ENCODE data around the gene PUSL1.

The PUSL1 gene

DNA sequence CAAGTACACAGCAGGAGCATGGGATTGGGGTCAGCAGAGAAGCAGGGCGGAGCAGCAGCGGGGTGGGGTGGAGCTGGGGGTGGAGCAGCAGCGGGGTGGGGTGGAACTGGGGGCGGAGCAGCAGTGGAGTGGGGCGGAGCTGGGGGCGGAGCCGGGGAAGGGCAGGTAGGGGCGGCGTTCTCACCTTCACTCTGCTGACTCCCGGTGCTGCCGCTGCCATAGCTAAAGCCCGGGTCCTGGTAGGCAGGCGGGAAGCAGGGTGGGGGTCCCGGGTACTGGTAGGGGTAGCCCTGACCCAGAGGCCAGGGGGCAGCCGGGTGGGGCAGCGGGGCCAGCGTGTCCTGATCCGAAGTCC is 29.4 kb downstream of the PUSL1 start:
- peak; percentile 24 to 55 for DNase-seq (ENCODE audit: low read depth in 2 of 2)

DNA sequence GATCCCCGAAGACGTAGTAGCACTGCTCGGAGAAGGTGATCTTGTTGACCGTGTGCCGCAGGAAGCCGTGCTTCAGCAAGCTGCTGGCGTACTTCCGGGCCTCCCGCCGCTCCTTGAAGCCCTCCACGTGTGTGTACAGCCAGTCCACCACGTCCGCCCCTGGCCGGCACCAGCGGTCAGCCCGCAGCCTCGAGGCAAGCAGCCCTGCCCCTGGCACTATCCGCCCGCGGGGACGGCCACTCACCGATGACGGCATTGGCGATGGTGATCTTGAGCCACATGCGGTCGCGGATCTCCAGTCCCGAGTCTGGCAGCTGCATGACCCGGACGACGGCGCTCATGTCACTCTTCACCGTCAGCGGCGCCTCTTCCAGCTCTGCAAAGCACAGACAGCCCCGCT is 29.9 kb downstream of the PUSL1 start:
- DNase-seq (ENCODE audit: low read depth in 2 of 2) = no peak

DNA sequence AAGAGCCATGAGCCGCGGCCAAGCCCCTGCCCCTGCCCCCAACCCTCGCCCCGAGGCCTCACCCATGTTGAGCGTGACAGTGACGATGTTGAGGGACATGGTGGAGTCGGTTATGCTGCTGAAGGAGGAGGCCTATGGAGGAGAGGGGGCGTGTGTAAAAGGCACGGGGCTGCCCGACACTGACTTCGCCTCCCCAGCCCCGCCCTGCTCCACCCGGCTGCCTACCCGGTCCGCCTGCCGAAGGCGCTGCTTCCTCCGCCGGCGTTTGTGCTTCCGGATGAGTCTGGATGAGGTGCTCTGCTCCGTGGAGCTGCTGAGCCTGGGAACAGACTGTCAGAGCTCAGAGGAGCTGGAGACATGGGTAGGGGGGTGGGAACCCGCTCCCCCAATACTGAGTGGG is 31.8 kb downstream of the PUSL1 start:
- DNase-seq (ENCODE audit: low read depth in 2 of 2) = no peak

DNA sequence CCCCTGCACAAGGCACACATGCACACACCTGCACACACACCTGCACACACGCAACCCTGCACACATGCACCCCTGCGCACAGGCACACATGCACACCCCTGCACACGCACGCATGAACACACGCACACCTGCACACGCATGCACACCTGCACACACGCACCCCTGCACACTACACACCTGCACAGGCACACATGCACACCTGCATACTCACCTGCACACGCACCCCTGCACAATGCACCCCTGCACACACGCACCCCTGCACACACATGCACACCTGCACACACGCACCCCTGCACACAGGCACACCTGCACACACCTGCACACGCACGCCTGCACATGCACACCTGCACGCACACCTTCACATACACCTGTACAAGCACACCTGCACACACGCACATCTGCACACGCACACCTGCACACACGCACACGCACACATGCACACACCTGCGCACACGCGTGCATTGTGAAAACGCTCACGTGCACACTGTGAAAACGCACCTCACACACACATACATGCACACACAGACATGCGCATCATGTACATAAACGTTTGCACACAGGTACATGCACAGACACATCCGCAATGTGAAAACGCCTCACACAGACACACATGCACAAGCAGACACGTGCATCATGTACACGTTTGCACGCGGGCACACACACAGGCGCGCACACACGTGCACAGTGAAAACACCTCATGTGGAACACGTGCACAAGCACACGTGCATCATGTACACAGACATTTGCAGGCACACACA is 32.6 kb downstream of the PUSL1 start:
- no peak for DNase-seq (ENCODE audit: low read depth in 2 of 2)

DNA sequence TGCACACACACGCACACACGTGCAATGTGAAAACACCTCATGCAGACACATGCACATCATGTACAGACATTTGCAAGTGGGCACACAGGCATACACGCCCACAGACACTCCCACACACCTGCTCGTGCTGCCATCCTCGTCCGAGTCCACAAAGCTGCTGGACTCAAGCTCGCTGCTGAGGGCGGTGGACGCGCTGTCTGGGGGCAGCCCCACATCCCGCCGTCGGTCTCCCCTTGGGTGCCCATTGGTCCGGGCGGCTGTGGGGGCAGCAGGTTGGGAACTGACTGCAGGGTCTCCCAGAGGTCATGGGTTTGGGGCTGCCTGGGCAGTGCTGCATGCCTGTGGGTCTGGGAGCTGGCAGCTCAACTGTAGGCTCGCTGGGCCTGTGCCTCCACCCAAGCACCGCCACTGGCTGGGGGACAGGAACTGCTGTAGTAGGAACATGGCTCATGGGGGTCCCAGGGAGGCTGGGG is 33.2 kb downstream of the PUSL1 start:
- no peak for DNase-seq (ENCODE audit: low read depth in 2 of 2)

DNA sequence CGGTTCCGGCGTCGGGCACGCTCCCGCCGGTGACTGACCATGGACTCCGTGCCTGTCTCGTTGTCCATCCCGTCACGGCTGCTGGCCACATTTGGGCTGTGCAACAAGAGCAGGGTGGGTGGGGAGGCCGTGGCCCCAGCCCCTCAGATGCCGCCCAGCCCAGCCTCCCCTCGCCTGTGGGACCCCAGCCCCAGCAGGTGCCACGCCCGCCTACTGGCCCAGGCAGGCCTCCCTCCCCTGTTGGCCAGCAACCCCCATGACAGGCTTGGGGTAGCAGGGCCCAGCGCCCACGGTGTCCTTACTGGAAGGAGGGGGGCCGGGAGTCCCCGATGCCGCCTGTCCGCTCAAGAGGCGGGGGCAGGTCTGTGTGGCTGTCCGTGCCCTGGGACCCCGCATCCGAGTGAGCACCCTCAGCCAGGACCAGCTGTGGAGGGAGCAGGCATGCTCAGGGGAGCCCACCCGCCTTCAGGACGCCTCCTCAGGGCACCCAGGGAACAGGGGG is 33.7 kb downstream of the PUSL1 start:
- no peak for DNase-seq (ENCODE audit: low read depth in 2 of 2)

DNA sequence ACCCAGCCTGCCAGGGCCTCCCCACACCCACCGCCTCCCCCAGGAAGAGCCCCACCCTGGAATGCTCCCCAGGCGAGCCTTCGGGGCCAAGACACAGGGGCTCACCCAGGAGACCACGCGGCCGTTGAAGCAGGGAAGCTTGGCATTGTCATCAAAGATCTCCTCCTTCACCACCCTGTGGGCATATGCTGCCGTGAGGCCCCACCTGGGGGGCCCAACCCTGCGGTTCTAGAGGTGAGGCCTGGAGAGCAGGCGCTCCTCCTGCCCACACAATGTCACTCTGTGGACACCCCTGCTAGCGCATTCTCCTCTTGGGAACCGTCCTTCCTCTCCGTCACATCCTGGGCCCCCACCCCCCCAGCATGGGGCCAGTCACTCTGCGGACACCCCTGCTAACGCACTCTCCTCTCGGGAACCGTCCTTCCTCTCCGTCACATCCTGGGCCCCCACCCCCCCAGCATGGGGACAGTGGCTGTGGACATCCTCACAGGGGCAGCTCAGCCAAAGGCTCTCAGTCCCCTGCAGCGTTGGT is 34.3 kb downstream of the PUSL1 start:
- DNase-seq (ENCODE audit: low read depth in 2 of 2) = no peak

DNA sequence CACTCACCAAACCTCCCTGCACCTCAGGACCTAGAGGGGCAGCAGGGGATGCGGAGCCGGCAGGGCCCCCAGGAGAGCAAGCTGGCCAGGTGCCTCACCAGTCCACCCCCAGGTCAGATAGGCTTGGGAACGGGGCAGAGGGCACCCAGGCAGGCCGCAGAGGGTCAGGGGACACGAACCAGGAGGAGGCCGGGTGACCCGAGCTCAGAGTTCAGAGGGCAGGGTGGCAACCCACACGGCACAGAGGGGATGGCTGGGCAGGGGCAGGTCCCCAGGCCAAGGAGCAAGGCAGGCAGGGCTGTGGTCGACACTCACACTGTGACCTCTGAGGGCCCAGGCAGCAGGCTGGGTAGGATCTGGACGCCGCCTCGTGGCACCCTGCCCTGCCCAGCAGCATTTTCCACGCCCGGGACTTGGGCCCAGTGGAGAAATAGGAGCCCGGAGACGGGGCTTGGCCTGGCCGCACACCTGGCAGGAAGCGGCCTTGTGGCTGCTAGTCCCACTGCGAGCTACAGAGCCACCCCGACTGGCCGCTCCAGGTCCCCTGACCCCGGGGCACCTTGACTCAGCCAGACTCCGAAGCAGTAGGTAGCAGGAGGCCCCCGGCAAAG is 35.5 kb downstream of the PUSL1 start:
- no peak for DNase-seq (ENCODE audit: low read depth in 2 of 2)

DNA sequence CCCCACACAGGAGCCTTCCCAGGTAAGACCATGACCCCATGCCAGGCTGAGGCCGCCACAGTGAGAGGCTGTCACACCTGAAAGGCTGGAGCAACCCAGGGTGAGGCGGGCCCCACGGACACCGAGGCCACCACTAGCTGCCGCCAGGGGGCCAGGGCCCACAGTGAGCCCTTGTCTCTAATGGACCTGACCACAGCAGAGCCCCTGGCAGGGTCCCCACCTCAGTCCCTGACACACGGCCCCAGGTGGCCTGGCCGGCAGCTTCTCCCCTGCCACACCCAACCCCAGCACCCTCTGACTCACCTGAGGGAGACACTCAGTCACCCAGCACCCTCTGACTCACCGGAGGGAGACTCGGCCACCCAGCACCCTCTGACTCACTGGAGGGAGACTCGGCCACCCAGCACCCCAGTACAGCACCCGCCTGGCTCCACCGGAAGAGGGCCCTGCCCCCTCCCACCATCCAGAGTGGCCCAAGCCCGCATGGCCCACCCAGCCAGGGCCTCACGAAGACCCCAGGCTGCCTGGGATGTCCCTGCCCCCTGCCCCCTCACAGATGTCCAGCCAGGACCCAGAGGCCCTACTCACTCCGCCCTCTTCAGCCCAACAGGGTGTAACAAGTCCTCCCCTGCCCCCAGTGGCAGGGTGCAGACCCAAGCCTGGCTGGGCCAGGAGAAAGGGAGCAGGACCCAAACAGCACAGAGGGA is 36.4 kb downstream of the PUSL1 start:
- DNase-seq (ENCODE audit: low read depth in 2 of 2) = peak; percentile 49 to 54

DNA sequence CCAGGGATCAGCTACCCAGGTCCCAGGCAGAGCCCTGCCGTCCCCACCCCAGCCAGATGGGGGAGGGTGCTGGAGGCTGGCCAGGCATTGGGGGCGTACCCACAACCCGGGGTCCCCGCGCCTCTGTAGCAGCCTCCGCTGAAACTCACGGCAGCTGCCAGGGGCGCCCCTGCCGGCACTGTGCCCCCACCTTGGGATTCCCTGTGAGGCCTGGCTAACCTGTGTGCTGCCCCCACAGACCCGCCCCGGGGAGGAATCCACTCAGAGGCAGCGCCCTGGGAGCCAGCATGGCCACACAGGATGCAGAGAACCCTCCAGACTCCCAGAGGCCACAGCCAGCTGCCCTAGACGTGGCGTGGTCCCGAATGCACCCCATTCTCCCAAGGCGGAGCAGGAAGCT is 37.0 kb downstream of the PUSL1 start:
- no peak for DNase-seq (ENCODE audit: low read depth in 2 of 2)

DNA sequence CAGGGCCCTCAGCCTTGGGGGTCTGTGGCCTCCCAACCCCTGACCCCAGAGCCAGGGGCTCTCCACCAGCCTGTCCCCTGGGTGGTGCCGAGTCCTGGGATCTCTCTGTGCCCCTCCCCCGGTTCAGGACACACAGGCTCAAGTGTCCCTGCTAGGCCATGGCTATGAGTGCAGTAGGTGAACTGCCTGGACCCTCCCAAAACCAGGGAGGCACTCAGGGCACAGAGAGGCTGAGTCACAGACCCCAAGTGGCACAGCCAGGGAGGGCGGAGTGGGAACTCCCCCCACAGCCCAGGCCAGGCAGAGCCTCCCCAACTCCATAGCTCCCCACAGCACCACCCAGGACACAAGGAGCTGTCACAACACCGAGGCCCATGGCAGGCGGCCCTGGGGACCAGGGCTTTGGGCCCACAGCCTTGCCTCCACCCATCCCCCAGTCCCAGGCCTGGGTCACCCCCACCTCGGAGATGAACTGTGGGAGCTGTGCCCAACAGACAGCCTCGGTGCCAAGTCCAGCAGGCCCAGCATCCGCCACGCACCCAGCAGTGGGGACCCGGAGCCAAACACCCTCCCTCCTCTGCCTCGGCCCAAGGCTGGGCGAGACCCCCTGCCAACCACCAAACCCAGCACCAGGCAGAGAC is 37.6 kb downstream of the PUSL1 start:
- no peak for DNase-seq (ENCODE audit: low read depth in 2 of 2)

DNA sequence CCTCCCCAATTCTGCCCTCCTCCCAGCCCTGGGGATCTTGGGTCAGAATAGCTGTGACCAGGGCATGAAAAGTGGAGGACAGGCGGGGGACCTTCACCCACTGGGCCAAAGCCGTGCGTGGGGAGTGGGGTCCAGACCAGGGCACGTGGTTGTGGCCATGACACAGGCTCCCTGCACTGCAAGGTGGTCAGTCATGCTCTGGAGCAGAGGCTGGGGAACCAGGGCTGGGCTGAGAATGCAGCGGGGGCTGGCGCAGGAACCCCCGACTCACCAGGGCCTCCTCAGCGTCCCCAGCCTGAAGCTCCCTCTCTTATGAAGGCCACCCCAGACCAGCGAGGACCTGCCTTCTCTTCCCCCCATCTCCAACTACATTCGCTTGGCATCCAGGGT is 38.1 kb downstream of the PUSL1 start:
- no peak for DNase-seq (ENCODE audit: low read depth in 2 of 2)

DNA sequence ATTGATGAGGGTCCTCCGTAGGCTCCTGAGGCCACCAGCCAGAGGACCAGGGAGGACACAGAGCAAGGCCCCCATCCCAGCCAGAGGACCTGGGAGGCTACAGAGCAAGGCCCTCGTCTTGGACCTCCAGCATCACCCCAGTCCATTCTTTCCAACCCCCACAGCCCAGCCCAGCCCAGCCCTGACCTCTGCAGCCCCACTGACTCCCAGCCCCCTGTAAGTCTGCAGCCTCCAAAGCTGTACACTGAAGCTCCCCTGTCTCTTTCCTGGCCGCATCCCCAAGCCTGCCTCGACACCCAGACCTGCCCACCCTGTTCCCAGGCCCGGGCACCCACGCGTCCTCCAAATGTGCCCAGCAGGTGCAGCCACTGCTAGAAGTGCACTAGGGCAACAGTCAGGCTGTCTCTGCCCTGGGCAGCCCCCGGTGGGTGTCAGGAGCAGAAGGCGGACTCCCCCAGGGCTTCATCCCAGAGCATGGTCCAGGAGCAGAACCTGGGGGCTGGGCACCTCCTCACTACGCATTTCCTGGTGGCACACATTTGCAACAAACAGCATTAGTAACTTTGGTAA is 38.7 kb downstream of the PUSL1 start:
- DNase-seq (ENCODE audit: low read depth in 2 of 2) = no peak

DNA sequence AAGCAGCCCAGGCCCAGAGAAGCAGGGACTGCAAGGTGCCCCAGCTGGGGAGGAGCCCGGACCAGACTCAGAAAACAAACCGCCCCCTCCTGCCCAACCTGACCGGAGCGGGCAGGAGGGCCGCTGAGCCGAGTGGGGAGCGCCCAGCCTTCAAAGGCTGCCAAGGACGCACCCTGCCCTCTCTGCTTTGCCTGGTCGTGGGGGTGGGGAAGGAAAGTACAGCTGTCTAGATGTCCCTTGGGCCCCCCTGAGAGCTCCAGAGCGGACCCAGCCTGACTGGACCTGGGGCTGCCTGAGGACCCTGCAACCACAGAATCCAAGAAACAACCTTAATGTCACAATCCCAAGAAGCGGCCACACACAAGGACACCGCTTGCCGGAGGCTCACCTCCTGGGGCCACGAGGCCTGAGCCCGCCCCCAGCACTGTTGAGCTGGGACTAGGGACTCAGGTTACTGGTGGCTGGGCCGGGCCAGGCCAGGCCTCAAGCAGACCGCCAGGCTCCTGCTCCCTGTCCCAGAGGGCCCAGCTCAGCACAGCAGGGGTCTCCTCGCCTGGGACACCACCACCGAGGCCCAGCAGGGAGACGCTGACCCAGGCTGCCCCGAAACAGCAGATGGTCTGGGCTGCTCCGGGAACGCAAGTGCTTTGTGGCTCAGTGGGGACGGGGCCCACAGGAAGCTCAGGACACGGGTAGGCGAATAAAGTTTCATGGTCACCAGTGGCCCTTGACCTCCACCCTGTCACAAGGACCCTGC is 39.4 kb downstream of the PUSL1 start:
- DNase-seq (ENCODE audit: low read depth in 2 of 2) = no peak

DNA sequence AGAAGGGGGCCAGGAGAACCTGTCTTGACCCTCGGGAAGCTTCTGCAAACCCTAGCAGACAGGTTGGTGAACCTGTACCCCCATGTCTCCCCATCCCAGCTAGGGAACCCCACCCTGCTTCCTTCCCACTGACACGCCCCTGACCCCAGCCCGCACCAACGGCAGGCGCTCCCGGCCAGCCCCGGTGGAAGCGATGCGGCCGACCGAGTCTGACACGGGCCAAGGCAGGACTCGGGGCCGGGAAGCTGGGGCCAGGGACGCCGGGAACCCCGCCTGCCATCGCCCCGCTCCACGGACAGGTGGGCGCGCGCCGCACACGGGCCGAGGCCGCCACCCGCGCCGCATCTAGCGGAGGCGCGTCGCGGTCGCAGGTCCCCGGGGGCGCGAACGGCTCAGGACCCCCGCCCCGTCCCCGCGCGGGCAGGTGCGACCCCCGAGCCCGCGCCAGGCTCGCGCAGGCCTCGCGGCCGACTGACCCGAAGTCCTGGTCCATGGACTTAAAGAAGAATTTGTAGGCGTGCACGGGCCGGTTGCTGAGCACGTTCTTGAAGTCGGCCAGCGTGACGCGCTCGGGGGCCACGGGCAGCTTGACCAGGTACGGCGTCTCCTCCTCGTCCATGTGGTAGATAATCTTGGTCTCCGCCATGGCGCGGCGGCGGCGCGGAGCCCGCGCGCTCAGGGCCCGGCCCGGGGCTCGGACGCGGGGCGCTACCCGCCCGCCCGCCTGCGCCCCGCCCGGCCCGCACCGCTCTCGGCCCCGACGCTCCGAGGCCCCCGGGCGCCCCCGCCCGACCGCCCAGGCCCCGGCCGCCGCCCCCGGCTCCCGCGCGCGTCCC is 40.2 kb downstream of the PUSL1 start:
- no peak for DNase-seq (ENCODE audit: low read depth in 2 of 2)

DNA sequence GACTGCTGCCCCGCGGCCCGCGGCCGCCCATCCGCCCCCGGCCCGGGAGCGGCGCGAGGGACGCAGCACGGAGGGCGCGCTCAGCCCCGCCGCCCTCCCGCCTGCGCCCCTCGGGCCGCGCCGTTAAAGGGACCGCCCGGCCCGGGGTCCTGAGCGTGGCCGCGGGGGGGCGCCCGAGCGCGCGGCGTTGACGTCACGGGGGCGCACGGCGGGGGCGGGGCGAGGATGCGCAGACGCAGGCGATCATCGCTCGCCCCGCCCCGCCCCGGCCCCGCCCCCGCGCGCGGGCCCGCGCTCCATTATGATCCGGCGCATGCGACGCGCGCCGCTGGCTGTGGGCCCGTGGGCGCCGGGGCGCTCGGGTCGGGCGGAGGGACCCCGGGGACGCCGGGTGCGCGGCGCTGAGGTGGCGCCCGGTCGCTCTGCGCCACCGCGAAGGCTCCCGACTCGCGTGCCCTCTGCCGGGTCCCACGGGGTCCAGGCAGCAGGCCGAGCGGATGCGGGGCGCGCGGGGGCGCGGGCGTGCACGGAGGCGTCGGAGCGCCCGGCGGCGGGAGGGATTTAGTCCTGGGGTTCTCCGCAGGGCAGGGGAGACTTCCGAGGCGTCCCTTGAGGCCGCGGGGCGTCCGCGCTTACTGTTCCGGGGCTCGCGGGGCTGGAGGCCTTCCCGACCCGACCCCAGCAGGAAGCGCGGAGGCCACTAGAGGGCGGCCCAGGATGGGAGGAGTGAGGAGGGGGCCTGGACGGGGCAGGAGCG is 41.0 kb downstream of the PUSL1 start, which contains the start of gene DVL1:
TSS of gene DVL1 (minus strand) at position 163 of the 757 bp plus-strand sequence. CDS start 353 bp downstream, outside the sequence.
- peak; percentile 55 to 60 for DNase-seq (ENCODE audit: low read depth in 2 of 2)

DNA sequence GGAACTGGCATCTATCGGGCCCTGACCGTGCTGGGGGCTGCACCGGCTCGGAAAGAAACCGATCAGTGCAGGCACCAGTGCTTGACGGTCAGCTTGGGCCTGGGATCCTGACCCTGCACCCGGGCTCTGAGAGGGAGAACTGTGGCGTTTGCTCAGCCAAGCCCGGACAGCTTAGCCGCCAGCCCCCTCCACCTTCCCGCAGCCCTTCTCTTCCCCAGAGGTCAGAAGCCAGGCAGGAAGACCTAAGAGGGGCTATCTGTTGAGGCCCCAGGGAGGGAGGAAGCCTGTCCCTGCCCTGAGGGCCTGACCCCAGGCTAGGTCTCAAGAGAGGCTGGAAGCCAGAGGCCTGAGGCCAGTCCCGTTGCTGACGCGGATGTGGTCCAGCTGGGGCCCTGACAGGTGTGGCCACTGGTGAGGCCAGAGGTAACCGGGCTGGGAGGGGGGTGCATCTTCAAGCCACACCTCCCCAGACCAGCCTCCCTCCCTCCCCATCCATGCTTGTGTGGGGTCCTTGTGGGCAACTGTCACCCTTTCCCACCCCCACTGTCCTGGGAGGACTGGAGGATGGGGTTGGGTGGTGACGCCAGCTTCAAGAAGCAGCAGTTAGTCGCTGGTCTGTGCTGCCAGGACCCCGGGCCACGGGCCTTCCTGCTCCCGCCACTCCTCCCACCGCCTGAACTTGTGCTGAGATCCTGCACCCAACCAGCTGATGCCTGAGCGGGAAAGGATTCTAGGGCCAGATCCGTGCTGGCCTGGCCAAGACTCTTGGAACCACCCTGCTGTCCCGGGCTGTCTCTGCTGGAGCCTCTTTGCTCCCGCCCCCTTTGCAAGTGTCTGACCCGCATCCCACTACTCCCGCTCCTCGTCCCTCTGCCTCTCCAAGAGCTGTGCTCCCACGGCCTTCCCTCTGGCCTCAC is 43.4 kb downstream of the PUSL1 start:
- DNase-seq (ENCODE audit: low read depth in 2 of 2) = no peak

DNA sequence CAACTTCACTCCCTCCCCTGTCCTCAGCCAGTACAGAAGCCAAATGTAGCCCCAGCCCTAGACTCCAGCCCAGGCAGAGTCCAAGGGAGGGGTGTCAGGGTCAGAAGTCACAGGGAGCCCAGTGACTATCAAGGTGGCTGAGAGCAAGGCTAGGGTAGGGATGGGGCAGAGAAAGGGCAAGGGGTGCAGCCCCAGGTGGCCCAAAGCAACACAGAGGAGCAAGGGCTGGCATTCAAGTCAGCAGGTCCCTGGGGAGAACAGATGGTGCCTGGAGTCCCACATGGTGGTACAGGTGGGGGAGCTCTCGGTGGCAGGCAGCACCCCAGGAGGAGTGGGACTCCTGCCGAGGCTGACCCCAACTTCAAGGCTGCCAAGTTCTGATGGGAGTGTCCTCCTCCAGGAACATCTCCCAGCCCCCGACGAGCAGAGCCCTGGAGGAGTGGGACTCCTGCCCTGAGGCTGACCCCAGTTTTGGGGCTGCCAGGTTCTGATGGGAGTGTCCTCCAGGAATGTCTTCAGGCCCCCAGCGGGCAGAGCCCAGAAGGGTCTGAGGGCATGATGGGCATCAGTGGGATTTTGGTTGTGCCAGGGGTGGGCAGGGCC is 44.5 kb downstream of the PUSL1 start:
- DNase-seq (ENCODE audit: low read depth in 2 of 2) = no peak

All from stimulated activated CD4-positive, alpha-beta T cell treated with anti-CD3 and anti-CD28 coated beads, Interleukin-4, amount 100 ng/mL, for 48 hours (primary cell).